ENCODE measurements around the gene SLC50A1.

Gene SLC50A1

GRCh38 chr1:155185783-155186066 is 50.1 kb downstream of the SLC50A1 start:
- no peak overlapping the region for H3K4me3 ChIP-seq (replicated peaks in 1 of 2; ENCODE audit: low read depth in 2 of 2, low read length in 2 of 2)
- no peak for DNase-seq (ENCODE audit: low read depth in 2 of 2)
- no peak for TF ChIP-seq CTCF (IDR thresholded peaks at IDR 0.05; ENCODE audit: low read depth, low read length)

- no peak for DNase-seq (ENCODE audit: low read depth in 2 of 2)
- no peak overlapping the region for H3K4me3 ChIP-seq (replicated peaks in 1 of 2; ENCODE audit: low read depth in 2 of 2, low read length in 2 of 2)
- TF ChIP-seq CTCF (IDR thresholded peaks at IDR 0.05; ENCODE audit: low read depth, low read length), result no peak
Observed at GRCh38 chr1:155186067-155186793, 50.6 kb downstream of the SLC50A1 start.

- no peak for TF ChIP-seq CTCF (IDR thresholded peaks at IDR 0.05; ENCODE audit: low read depth, low read length)
- H3K4me3 ChIP-seq (replicated peaks in 1 of 2; ENCODE audit: low read depth in 2 of 2, low read length in 2 of 2), result no peak overlapping the region
- no peak for DNase-seq (ENCODE audit: low read depth in 2 of 2)
Observed at GRCh38 chr1:155186794-155187455, 51.3 kb downstream of the SLC50A1 start.

GRCh38 chr1:155187456-155187891 is 51.8 kb downstream of the SLC50A1 start:
- no peak for DNase-seq (ENCODE audit: low read depth in 2 of 2)
- H3K4me3 ChIP-seq (replicated peaks in 1 of 2; ENCODE audit: low read depth in 2 of 2, low read length in 2 of 2), result no peak overlapping the region
- TF ChIP-seq CTCF (IDR thresholded peaks at IDR 0.05; ENCODE audit: low read depth, low read length), result no peak

GRCh38 chr1:155188268-155188667 is 52.6 kb downstream of the SLC50A1 start:
- DNase-seq (ENCODE audit: low read depth in 2 of 2), result no peak
- no peak overlapping the region for H3K4me3 ChIP-seq (replicated peaks in 1 of 2; ENCODE audit: low read depth in 2 of 2, low read length in 2 of 2)
- TF ChIP-seq CTCF (IDR thresholded peaks at IDR 0.05; ENCODE audit: low read depth, low read length), result no peak

Measured in cardiac fibroblast (primary cell).